ENCODE measurements around the gene SHB. TPM values are rescaled to one million over a fixed set of nuclear protein-coding genes. Genes with fewer than 3 reads are reported as not detected.

Gene SHB
- 27.1 and 33.2 TPM in 2 replicates for total RNA-seq (2014; rRNA removed)
- 17.6 TPM for polyA plus RNA-seq (2012)

- peak; percentile 52 for DNase-seq (ENCODE audit: low read depth)
Measured at GRCh38 chr9:38068701-38069628, at the start of gene SHB. Gene SHB (minus strand): TSS chr9:38069227. CDS start chr9:38068645, 582 bp downstream.

GRCh38 chr9:38117651-38118050 is 48.6 kb upstream of the SHB start:
- DNase-seq (ENCODE audit: low read depth) = no peak

GRCh38 chr9:38114905-38115304 is 45.9 kb upstream of the SHB start:
- DNase-seq (ENCODE audit: low read depth) = no peak

GRCh38 chr9:38112456-38112855 is 43.4 kb upstream of the SHB start:
- no peak for DNase-seq (ENCODE audit: low read depth)

- DNase-seq (ENCODE audit: low read depth) = peak; percentile 4
Measured at GRCh38 chr9:38112049-38112448, 43.0 kb upstream of the SHB start.

GRCh38 chr9:38110476-38110875 is 41.4 kb upstream of the SHB start:
- DNase-seq (ENCODE audit: low read depth) = no peak

- no peak for DNase-seq (ENCODE audit: low read depth)
Measured at GRCh38 chr9:38109601-38110000, 40.6 kb upstream of the SHB start.

GRCh38 chr9:38108326-38108725 is 39.3 kb upstream of the SHB start:
- DNase-seq (ENCODE audit: low read depth) = no peak

- no peak for DNase-seq (ENCODE audit: low read depth)
Measured at GRCh38 chr9:38107811-38108304, 38.8 kb upstream of the SHB start.

GRCh38 chr9:38107405-38107804 is 38.4 kb upstream of the SHB start:
- no peak for DNase-seq (ENCODE audit: low read depth)

GRCh38 chr9:38106488-38106887 is 37.5 kb upstream of the SHB start:
- no peak for DNase-seq (ENCODE audit: low read depth)

GRCh38 chr9:38103340-38103739 is 34.3 kb upstream of the SHB start:
- no peak for DNase-seq (ENCODE audit: low read depth)

GRCh38 chr9:38101423-38101822 is 32.4 kb upstream of the SHB start:
- DNase-seq (ENCODE audit: low read depth) = no peak

- no peak for DNase-seq (ENCODE audit: low read depth)
Measured at GRCh38 chr9:38096238-38096805, 27.3 kb upstream of the SHB start.

- no peak for DNase-seq (ENCODE audit: low read depth)
Measured at GRCh38 chr9:38094165-38094564, 25.1 kb upstream of the SHB start.

- no peak for DNase-seq (ENCODE audit: low read depth)
Measured at GRCh38 chr9:38092656-38093055, 23.6 kb upstream of the SHB start.

- DNase-seq (ENCODE audit: low read depth) = no peak
Measured at GRCh38 chr9:38092200-38092524, 23.1 kb upstream of the SHB start.

- no peak for DNase-seq (ENCODE audit: low read depth)
Measured at GRCh38 chr9:38091310-38092199, 22.5 kb upstream of the SHB start.

- DNase-seq (ENCODE audit: low read depth) = no peak
Measured at GRCh38 chr9:38090170-38090569, 21.1 kb upstream of the SHB start.

- no peak for DNase-seq (ENCODE audit: low read depth)
Measured at GRCh38 chr9:38089387-38090165, 20.5 kb upstream of the SHB start.

Data from LHCN-M2 (cell line).